Measurements from ENCODE around the gene CDH2. TPM values are rescaled to one million over a fixed set of nuclear protein-coding genes. Genes with fewer than 3 reads are reported as not detected.
A peak's percentile ranks its signal among the peaks of the same experiment; 100 is the strongest.

CDH2 gene
- total RNA-seq, 1 donor from 2014 or later, result 53.4 TPM

DNA sequence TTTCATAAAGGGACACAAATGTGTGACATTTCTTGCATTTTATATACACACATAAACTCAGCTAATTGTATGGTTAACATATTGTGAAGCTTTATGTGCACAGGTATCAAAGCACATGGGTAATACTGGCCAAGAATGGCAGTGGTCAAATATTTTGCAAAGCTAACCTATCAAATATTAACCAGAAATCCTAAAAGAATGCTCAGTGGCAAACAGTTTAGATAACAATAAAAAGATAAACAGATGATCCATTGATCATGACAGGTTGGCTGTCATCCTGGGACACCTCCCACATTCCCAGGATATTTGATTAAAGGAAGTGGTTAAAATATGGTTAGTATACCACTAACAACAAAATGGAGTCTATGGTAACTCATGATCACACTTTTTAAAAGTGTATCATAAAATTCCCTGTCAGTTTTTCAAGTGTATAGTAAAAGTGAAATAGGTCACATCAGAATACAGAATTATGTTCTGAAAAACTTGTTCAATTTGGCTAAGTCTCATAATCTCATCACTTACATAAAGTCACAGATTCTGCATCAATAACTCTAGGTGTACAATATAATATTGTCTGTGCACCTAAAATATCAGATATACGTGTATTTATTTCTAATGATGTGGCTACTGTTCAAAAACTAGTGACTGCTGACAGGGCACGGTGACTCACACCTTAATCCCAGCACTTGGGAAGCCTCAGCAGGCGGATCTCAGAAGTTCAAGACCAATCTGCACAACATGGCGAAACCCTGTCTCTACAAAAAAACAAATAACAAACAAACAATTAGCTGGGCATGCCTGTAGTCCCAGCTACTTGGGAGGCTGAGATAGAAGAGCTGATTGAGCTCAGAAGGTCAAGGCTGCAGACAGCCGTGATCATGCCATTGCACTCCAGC, 48.9 kb downstream of the CDH2 start:
- no peak for DNase-seq (ENCODE audit: low spot score)

DNA sequence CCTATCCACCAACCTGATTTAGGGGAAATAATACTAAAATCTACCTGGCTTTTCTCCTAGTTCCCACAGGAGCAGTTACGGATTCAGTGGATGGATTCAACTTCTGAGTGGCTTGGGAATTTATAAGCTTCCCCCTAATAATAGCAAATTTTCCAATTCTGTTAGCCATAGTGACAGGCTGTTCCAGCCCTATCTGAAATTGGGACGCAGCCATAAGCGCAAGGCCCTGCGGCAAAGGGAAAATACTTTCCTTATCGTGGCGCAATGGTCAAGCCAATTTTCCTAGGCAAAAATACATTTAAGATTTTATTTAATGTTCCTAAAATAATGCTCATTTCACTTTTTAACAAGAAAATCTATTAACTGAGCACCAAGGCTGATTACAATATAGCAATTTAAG, 49.7 kb downstream of the CDH2 start:
- DNase-seq (ENCODE audit: low spot score), result no peak

DNA sequence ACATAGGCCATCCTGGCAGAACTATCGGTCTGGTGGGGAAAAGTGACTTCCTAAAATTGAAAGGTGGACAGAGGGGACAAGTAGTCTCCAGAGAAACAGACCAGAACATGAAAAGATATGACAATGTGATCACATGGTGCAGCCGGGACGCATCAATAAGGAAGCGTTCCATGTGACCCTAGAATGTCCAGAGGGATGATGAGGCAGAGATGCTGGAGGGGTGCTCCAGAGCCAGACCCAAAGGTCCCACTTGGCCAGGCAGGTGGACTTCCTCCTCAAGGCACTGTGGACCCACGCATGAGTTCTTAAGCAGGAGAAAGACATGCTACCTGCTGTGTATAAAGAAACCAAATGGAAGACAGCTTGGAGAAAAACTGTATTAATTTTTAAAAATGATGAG, 50.2 kb downstream of the CDH2 start:
- no peak for DNase-seq (ENCODE audit: low spot score)

DNA sequence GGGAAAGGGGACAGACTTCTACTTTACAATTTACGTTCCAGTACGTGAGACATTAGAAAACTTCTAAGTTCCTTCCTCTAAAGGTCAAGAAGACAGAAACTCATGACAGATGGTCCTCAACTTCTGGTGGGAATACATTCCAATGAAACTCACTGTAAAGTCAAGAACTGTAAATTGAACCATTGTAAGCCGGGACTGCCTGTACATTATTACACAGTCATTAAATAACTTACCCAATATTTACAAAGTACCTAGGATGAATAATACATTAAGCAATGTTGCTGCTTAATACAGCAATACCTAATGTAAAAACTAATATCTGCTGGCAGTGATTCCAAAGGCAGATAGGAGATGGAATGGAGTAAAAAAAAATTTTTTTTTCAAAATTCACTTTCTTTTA, 51.9 kb downstream of the CDH2 start:
- DNase-seq (ENCODE audit: low spot score), result no peak

DNA sequence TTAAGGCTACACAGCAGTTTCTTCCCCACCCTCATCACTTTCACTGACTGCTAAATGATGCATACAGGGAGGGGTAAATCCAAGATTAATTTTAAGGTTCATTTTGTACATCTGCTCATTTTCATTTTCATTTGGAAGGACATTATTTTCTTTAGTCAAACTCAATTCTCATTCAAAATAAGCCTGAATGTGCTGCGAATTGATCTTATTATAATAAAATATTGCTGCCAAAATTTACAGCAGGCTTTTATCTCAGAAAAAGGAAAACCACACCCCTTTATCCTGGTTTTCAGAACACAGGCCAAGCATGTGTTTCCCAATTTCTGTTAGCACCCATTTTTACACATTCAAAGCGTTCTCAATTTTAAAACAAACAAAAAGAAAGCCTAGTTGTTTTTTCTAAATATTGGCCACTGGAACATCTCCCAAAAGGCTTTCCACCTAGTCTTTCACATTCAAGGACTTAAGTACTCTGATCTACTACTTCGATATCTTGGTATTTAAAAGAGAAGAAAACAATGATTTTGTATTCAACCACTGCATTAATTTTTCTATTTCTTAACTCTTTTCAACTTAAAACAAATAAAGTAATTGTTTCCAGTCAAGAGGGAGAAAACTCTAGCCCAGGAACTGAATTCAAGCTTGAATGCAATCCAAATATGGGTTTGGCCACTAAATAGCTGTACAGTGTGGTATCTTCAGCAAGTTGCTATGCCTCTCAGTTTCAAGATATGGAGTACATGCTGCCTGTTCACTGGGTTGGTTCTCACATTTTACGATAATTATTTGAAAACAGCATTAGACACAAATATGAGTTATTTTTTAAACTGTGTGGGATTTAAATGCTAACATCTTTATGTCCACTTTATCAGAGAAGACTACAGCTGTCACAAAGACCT, 52.5 kb downstream of the CDH2 start:
- peak; percentile 28 for DNase-seq (ENCODE audit: low spot score)

DNA sequence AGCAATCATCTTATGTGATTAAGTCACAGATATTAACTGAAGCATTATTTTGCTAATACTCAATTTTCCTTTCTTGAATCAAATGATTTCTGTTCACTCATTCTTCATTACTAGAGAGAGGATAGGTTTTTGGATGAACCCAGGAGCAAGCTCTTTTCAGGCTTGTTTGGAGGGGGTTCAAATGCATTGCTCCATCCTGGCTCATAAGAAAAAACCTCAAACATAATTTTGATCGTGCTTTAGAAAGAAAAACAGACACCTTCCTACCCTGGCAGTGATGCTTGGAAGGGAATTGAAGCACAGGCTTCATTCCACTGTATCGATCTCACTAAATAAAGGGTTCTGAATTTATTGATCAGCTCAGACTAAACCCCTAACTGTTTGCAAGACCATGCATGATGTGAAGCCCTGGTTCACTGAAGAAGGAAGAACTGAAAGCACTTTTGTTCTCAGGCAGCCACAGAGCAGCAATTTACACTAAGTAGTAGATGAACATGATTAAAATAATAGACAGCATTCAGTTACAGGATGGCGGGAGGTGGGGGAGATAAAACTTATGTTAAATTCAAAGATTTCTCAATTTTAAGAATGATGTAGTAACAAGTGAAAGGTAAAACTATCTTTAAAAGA, 53.4 kb downstream of the CDH2 start:
- DNase-seq (ENCODE audit: low spot score), result no peak

DNA sequence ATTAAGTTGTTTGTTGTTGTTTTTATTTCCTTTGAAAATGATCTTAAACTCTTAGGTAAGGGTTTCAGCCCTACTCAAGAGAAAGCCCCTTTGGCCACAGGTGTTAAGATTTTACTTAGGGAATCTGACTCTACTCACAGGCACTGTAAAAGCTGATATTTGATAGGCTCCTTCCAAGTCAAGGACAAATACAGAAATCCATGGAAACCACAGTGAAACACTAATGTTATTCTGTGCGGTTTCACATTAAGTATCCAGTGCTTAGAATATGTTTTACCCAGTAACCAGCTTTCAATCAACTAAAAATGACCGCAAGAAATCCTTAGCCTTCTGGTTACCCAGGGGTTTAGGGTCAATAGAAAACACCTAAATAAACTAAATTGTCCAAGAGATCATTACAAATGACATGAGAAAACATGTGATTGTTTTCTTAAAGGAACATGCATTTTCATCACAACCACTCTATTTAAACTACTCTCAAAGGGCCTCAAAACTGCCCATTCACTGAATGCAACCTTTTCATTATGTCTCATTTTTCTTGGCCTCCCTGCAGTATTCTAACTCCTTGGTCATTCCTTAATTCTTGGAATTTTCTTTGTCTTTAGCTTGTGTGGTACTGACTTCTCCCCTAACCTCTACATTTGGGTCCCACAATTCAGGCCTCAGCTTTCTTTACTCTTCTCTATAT, 56.0 kb downstream of the CDH2 start:
- DNase-seq (ENCODE audit: low spot score), result no peak

DNA sequence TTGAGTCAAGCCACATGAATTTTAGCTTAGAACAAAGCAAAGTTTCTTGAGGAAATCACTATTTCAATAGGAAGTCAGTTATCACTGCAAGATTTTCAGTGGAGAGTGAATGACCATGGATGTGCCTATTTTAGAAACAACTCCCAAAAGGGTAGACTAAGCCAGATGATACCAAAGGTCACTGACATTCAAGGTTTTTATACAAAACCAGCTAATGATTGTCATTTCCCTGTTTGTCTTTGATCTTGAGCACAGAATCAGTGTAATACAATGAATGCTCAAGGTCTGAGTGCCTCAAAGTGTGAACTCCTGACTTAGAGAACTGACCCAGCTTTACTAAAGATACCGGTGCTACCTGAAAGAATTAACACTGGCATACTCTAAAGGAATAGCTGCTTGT, 60.5 kb downstream of the CDH2 start:
- no peak for DNase-seq (ENCODE audit: low spot score)

DNA sequence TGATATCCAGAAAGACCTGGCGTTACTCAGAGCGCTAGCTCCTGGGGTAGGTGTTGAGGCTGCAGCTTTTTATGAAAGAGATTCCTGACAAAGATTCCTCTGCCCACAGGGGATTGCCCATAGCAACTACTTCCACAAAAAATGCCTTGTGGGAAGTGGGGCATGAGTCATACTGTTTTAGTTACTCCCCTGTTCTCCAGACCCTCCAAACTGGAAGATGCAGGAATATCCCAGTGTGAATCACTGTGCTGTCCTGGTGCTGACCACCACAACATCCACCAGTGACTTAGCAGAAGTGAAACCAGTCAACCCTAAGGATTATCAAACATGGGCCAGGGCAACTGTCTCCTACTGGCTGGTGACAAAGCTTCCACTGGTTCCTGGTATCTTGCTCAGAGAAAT, 61.8 kb downstream of the CDH2 start:
- DNase-seq (ENCODE audit: low spot score), result no peak

DNA sequence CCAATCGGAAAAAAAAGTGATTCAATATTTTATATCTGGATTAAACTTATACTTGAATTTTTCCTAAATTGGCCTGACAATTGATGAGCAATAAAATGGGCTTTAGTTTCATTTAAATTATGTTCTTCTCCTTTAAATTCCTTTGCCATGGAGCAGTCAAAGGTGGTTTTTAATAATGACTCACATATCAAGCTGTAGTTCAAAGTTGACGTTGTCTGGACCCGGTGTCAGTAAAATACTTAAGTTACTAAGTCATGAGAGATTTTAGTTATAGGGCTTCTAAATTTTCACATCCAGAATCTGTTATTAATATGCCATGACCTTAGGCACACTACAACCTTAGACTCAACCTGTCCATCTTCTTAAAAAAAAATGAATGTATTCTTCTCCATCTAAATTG, 62.5 kb downstream of the CDH2 start:
- no peak for DNase-seq (ENCODE audit: low spot score)

DNA sequence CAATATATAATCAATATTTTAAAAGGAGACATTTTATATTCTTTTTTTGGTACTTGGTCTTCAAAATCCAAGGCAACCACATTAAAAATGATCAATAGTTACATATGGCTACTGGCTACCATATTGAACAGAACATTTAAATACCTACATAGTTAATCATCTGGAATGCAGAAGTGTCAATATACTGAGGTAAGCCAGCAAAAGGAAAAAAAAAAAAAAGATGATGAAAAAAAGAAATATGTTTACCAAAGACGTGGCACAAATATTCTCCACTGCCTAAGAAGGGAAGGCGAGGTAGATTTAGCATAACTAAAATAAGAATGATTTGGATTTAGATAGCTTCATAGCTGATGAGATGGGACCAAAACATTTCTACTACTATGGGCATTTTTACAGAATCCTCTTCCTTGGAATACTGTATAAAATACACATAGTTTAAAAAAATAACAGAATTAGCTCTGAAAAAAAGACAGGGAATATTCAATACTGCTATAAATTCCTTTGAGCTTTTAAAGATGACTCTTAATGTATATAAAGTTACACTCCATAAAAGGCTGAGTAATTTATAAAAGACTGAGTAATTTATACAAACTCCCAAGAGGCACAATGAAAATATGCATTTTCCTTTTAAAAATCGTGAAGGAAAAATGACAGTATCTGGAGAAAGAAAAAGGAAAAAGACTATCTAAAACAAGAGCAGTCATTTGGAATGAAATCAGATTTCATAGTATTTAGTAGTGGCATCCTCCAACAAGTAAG, 63.5 kb downstream of the CDH2 start:
- DNase-seq (ENCODE audit: low spot score), result peak; percentile 5

DNA sequence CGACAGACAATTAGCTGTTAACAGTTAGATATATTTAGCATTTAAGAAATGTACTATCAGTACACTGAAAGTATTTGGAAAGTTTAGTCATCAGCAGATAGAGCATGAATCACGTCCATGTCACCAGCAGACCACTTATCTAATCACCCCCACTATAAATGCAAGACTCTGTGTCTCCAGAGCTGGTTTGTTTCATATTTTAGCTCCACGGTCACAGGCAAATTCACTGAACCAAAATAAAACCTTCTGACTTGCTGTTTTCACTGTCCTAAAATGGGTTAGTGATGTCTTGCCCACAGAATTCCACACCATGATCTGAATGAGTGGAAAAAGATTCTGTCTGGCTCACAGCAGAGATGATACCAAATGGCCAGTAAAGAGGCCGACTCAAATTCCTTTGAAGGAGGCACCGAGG, 64.9 kb downstream of the CDH2 start:
- DNase-seq (ENCODE audit: low spot score), result peak; percentile 86

DNA sequence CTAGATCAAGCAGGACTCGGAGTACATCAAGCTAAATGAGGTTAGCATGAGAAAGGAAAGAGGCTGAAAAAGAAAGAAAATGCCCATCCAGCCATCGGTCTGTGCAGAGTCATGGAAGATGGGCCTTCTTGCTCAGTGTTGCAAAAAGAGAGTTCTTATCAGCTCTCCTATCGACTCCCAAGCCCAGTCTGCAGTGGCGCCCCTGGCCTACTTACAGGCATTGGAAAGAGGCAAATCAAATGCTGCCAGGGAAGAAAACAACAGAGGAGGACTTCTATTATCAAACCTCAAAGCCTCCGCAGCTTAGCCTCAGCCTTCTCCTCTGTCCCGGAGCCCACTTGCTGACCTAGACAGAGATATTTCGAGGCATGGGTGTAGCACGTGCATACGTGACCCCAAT, 66.0 kb downstream of the CDH2 start:
- no peak for DNase-seq (ENCODE audit: low spot score)

DNA sequence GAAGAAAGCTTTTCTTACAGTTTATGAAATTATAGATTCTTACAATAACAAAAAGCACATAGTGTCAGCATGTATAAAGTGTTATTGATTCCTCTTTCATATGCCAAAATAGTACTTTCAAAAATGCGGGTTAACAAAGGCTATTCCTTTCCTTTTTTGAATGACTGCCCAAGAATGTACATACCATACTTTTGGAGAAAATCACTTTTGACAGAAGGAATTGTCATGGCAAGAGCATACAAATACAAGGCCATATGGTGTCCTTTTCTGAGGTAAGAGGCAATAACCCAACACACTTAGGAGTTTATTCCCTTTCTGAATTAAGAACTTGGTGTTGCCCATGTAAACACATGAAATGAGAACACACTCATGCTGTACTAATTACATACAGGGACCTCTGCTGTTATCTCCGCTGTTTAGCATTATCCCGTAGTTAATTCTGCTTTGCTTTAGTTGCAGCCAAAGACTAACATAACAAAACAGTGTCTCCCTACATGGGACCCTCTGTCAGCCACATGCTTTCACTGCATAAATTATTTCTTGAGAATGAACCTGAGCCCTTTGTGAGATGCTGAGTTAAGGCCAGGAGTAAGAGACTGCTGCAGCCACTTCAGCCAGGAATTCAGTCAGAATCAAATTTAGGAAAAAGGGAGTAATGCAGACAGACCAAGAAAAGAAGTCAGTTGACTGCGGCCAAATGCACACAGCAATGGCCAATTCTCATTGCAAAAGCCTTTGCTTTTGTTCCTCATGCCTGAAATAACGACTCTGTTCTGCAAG, 67.0 kb downstream of the CDH2 start:
- DNase-seq (ENCODE audit: low spot score), result no peak

DNA sequence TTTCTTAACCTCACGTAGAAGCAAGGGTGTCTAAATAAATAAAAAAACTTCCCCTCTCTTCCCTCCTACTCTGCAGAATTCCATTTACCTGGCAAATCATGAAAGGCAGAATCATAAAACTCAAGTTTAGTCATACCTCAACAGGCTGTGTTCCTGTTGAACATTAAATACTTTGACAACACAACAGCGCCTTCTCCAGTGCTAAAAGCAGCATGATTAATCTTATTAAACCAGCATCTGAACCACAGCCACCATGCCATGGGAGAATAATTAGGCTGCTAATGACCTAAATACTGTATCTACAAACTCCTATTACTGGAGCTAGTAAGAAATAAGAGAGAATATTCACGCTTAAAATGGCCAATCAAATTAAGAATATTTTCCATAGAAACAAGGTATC, 68.1 kb downstream of the CDH2 start:
- no peak for DNase-seq (ENCODE audit: low spot score)

DNA sequence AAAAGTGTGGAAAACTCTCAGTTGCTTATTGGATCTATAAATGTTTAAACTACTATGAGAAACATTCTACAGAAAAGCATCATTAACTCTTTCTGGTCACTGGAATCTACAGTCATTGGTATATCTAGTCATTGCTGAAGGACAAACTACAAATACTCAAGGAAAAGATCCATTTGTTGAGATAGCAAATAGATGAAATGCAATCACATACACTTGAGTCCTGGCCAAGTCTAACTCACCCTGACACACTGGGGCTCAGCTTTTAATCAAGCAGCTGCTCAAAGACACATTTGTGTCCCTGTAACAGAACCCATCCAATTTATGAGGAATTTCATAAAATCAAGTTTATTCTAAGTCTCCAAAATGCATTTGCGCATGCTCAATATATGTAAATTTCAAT, 68.7 kb downstream of the CDH2 start:
- no peak for DNase-seq (ENCODE audit: low spot score)

DNA sequence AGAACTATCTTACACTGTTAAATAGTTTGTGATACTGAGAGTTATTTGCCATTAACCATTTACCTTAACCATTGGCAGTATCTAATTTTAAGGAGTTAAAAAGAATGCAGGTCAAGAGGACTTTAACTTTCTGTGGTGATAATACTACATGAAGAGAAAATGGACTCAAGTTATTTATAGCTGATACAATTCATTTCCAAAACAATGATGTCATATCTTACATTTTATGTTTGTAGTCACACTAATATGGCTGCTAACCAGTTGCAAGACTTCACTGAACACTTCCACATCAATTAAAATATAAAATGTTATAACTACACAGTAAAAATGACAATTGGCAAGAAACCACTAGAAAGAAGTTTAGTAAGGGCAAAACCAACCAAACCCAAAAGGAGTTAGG, 77.7 kb downstream of the CDH2 start:
- no peak for DNase-seq (ENCODE audit: low spot score)

DNA sequence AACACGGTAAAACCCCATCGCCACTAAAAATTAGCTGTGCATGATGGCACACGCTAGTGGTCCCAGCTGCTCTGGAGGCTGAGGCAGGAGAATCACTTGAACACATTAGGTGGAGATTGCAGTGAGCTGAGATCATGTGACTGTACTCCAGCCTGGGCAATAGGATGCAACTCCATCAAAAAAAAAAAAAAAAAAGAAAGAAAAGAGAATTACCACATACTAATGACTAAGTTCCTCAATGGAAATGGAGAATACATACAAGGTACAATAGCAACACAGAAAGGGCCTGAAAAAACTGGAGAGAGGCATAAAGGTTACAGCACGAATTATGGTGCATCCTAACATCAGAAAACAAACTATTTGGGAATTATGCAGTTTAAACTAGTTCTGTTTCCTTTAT, 81.3 kb downstream of the CDH2 start:
- DNase-seq (ENCODE audit: low spot score), result no peak

DNA sequence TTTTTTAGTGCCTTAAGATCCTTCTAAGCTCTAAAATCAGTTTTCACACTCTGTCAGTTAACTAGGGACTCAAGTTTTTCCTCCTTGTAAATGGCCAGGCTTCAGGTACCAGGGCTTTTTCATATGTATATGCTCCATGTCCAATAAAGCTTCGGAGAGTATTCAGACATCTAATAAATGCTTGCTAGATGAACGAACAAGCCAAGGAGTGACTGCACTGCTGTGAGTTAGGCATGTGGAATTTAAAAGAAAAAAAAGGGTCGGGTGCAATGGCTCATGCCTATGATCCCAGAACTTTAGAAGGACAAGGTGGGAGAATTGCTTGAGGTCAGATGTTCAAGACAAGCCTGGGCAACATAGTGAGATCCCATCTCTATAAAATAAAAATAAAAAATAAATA, 81.9 kb downstream of the CDH2 start:
- DNase-seq (ENCODE audit: low spot score), result no peak

DNA sequence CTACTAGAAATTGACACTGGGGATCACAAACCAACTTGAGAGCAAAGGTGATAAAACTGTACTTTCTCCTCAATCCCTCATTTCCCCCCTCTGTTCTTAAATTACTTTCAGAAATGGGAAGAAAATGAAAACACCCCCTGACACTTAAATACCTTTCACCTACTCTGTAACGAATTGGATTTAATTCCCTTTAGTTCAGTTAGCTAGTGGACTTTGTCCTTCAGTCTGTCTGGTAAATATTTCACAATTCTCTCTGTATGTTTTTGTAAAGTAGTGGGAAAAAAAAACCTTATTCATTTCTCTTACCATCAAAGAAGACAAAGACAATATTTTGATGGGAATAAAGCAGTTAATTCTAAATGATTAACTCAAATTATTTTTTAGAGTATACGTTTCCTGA, 85.7 kb downstream of the CDH2 start:
- DNase-seq (ENCODE audit: low spot score), result no peak

Data from umbilical cord (tissue), 2 donors.